Hematopoietic multipotent progenitor cell treated with erythropoietin and hydrocortisone succinate and interleukin-3 and kit ligand, for 8 days (in vitro differentiated cells): ENCODE data around the gene MAP4K2.

ENCODE experiments used
- DNase-seq: peaks from one replicate; pipeline ENCODE4 v3.0.0-alpha.2; 2015

Gene MAP4K2

GRCh38 chr11:64790205-64791095 lies 12.6 kb downstream of the MAP4K2 start:
- DNase-seq = no peak

GRCh38 chr11:64789331-64790204 lies 13.4 kb downstream of the MAP4K2 start:
- DNase-seq = no peak

- no peak for DNase-seq
Observed at GRCh38 chr11:64788321-64789215, 14.4 kb downstream of the MAP4K2 start.

GRCh38 chr11:64787526-64788320 lies 15.3 kb downstream of the MAP4K2 start:
- peak; percentile 71 for DNase-seq

GRCh38 chr11:64786308-64786707 lies 16.7 kb downstream of the MAP4K2 start:
- no peak for DNase-seq

- DNase-seq = no peak
Observed at GRCh38 chr11:64784813-64785581, 18.0 kb downstream of the MAP4K2 start.

- DNase-seq = peak; percentile 100
Observed at GRCh38 chr11:64778473-64779298, 24.3 kb downstream of the MAP4K2 start, which contains the start of gene SF1. SF1 (minus strand) TSS chr11:64778542; CDS start chr11:64778392, 150 bp downstream.

GRCh38 chr11:64778223-64778472 lies 24.9 kb downstream of the MAP4K2 start:
- no peak for DNase-seq

GRCh38 chr11:64777449-64778222 lies 25.4 kb downstream of the MAP4K2 start:
- peak; percentile 84 for DNase-seq

GRCh38 chr11:64776875-64777274 lies 26.1 kb downstream of the MAP4K2 start:
- DNase-seq = no peak

GRCh38 chr11:64776425-64776824 lies 26.6 kb downstream of the MAP4K2 start:
- no peak for DNase-seq

GRCh38 chr11:64774144-64774543 lies 28.9 kb downstream of the MAP4K2 start:
- DNase-seq = no peak

GRCh38 chr11:64772303-64773018 lies 30.6 kb downstream of the MAP4K2 start:
- DNase-seq = no peak

- no peak for DNase-seq
Observed at GRCh38 chr11:64771861-64772260, 31.2 kb downstream of the MAP4K2 start.

- no peak for DNase-seq
Observed at GRCh38 chr11:64770120-64770519, 32.9 kb downstream of the MAP4K2 start.

- DNase-seq = no peak
Observed at GRCh38 chr11:64769283-64769682, 33.7 kb downstream of the MAP4K2 start.

- no peak for DNase-seq
Observed at GRCh38 chr11:64768300-64768694, 34.7 kb downstream of the MAP4K2 start.
